Mucosa of gallbladder (tissue), 1 donor: Measurements from ENCODE around the gene HLA-F. TPM values are rescaled to one million over a fixed set of nuclear protein-coding genes. Genes with fewer than 3 reads are reported as not detected.
A peak's percentile ranks its signal among the peaks of the same experiment; 100 is the strongest.

Source experiments
- DNase-seq: peaks from one replicate; pipeline ENCODE4 v3.0.0-alpha.2; 2020; ENCODE audit warnings: low spot score
- total RNA-seq: library from RNA; stranded (reverse); gene quantifications from one replicate; pipeline ENCODE4 v1.2.1, GENCODE V29; 2021
- donor health status: DM: no; HTN: no; CAD: no.

The HLA-F gene
- total RNA-seq, 1 donor from 2014 or later = 87.3 TPM

GRCh38 chr6:29724937-29725869, 2.0 kb downstream of the HLA-F start:
- no peak for DNase-seq

- DNase-seq = no peak
Measured at GRCh38 chr6:29726001-29726400, 2.8 kb downstream of the HLA-F start.

GRCh38 chr6:29726571-29727194, 3.4 kb downstream of the HLA-F start:
- DNase-seq = no peak

DNA sequence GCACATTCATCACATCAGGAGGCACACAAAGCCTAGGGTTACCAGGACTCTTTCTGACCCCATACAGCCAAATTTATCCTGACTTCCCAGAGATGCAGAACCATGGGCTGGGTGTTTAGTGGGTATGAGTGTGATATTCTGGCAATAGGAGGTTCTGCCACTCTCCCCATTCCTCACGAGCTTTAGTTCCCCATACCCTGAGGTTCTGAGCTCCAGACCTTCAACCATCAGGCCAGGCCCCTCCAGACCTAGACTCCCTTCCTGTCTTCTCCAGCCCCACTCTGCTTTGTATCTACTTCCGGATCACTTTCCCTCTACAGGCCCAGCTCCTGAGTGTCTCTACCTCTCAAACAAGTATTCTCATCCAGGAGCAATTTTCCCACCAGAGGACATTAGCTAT, 4.4 kb downstream of the HLA-F start:
- DNase-seq = no peak

GRCh38 chr6:29728173-29728874, 5.1 kb downstream of the HLA-F start:
- DNase-seq = no peak

- no peak for DNase-seq
Measured at GRCh38 chr6:29728875-29729270, 5.6 kb downstream of the HLA-F start.

DNA sequence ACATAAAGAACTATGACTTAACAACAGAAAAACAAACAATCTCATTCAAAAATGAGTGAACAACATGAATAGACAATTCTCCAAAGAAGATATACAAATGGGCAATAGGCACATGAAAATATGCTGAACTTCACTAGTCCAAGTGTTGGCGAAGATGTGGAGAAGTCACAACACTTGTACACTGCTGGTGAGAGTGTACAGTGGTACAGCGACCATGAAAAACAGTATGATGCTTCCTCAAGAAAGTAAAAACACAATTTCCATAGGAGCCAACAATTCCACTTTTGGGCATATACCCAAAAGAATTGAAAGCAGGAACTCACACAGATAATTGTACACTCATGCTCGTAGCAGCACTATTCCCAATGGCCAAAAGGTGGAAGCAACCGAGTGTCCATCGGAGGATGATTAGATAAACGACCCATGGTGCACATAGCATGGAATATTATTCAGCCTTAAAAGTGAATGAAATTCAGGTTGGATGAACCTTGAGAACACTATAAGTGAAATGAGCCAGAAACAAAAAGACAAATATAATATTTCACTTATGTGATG, 6.6 kb downstream of the HLA-F start:
- no peak for DNase-seq

DNA sequence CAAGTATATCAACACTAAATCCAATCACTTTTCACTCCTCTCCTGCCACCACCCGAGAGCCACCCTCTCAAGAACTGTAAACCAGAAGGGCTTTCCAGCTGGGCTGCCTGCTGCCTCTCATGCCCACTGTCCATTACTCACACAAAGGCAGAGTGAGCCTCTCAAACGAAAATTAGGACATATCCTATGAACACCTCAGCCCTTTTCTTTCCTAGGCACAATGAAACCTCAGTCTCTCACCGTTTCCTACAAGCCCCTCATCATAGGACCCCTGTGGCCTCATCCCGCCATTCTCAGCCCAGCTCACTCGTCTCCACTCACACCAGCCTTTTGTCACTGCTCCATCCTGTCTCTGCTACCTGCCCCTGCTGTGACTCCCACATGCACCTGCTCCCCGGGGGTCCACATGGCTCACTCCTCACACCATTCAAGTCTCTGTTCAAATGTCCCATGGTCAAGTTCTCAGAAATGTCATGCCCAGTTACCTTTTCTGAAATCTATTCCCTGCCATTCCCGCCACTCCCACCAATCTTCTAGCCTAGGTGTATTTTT, 7.4 kb downstream of the HLA-F start:
- DNase-seq = no peak

DNA sequence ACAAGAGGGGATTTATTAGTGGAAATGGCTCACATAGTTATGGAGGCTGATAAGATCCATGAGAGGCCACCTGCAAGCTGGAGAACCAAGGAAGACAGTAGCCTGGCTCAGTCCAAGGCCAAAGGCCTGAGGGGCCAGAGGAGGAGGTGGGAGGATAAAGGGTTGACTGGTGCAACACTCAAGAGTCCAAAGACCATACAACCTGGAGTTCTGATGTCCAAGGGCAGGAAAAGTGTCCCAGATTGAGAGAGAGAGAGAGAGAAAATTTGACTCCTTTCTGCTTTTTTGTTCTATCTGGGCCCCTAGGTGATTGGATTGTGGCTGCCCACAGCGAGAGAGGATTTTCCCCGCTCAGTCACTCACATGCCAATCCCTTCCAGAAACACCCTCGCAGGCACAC, 8.0 kb downstream of the HLA-F start:
- DNase-seq = no peak

DNA sequence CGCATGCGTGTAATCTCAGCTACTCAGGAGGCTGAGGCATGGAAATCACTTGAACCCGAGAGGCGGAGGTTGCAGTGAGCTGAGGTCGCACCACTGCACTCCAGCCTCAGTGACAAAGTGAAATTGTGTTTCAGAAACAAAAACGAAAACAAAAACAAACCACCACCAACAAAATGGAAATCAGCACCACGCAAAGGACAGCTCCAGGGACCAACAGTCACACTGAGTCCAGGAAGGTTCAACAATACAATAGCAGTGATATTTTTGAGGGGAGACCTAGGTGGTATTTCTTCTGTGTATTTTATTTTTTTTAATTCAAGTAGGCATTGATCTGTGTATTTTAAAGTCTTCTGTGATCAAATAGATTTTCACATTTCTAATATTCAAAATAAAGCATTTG, 9.8 kb downstream of the HLA-F start:
- no peak for DNase-seq

DNA sequence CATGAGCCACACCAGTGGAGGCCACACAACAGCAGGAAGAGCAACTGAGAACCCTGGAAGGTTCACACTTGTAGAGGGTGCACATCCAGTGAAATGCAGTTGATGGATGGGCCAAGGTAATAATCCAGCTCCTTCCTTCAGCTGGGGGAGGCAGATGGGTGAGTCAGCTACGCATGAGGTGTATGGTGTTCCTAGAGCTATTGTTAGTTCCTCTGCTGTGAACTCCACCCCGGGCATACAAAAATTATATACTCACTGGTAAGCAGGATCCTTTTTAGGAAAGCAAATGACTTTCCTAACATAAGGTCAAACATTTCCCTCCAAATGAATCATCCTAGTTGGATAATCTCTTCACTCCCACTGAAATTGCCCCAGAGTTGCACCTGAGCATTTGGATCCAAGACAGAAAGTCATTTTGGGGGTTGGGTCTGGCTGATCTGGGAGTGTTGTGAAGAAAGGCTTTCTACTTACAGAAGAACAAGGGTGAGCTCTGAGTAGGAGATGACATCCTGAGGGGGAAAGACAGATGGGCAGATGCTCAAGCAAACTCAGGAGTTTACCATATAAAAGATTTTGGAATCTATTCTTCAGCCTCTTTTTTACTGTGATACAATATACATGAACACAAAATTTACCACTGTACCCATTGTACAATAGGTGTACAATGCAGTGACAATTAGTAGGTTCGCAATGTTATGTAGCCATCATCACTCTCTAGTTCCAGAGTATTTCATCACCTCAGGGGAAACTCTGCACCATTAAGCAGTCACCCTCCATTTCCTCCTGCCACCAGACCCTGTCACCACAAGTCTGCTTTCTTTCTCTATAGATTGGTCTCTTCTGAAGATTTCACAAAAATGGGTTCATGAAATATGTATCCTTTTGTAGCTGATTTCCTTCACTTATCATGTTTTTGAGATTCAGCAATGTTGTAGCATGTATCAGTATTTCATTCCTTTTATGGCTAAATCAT, 11.1 kb downstream of the HLA-F start:
- no peak for DNase-seq

DNA sequence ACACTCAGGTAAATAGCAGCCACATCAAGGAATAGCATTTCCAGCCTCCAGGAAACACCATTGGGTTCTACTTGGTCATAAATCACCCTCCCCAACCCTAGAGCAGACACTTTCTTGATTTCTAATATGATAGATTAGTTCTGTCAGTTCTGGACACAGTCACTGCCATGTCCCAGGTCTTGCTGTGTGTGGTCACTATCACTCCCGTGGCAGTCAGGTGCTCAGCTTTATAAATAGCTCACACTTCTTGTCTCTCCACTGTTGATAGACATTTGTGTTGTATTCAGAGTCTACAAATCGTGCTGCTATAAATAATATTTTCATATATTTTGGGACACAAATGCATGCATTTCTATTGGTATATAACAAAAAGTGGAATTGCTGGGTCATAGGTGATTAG, 13.3 kb downstream of the HLA-F start:
- DNase-seq = no peak

DNA sequence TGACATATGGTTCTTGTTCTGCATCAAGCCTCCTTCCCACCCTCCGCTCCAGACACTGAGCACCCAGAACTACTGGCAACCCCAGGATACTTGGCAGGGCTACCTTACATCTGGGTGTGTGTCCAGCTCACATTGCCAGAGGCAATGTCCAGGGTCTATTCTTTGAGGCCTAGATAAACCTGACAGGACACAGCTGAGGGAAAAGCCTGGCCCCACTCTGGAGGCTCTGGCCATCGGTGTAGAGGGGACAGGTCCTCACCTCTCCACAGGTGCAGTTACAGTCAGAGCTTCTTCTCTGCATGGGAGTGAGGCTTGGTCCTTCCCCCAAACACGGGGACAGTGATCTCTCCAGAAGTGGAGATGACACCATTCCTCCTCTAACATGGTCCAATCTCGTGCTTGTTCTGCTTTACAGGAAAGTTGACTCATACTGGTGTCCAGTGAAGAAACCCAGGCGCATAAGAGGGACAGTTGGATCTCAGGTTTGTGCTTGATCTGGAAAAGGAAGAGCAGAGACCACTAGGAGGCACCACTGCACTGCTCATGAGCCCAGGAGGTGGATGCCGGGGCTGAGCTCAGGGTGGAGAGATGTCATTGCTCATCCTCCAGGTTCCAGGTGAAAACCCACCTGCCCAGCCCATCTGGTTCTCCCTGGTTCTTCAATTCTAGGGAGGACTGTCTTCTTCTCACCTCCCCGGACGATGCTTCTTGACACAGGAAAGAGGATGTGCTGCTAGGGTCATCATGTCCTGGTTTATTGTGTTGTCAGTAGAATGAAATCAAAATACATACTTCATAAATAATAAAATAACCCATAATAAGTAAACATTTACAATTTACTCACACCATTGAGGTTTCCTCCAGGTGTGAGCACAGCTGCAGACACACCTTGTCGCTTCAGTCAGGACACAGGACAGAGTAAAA, 14.7 kb downstream of the HLA-F start:
- DNase-seq = peak; percentile 75

DNA sequence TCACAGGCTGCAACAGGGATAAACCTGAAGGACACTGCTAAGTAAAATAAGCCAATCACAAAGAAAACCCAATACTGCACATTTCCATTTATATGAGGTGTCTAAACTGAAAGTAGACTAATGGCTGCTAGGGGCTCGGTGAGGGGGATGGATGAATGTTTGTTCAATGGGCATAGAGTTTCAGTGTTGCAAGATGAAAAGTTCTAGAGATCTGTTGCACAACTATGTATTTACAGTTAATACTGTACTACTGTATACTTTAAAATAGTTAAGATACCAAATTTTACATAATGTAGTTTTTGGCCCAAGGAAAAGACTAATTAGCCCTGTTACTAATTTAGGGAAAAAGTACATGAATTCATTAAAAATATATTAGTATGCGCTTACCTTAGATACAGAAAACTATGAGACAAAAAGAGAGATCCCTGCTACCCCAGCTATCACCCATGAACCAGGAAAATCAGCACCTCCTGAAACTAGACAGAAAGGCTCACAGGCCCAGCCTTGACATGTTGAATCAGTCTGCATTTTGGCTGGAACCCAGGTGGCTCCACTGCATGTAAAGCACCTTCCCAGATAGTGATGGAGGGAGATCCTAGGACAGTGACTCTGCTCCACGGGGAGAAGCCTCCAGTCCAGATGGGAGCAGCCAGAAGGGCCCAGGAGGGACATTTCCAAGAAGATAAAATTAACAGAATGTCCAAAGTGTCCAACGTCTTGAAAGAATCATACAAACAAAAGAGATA, 16.1 kb downstream of the HLA-F start:
- no peak for DNase-seq

GRCh38 chr6:29739882-29740261, 16.6 kb downstream of the HLA-F start:
- DNase-seq = no peak

GRCh38 chr6:29741592-29741991, 18.4 kb downstream of the HLA-F start:
- no peak for DNase-seq

DNA sequence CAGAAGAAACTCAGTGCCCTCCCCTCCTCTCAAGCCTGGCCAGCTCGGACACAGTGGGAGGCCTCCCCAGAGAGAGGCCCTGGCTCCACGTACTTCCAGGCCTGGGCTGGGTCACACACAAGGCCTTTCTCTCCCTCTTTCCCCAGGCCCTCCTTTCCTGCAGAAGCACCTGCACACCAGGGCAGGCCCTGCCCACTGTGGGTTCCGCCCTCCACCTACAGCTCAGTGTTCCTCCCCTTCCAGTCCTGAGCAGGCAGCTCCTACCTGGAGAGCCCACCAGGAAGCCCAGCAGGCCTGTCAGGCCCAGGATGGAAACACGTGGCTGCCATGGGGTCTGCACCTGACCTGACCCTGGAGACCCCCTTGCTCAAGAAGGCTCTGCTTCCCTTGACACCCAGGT, 18.9 kb downstream of the HLA-F start:
- no peak for DNase-seq

DNA sequence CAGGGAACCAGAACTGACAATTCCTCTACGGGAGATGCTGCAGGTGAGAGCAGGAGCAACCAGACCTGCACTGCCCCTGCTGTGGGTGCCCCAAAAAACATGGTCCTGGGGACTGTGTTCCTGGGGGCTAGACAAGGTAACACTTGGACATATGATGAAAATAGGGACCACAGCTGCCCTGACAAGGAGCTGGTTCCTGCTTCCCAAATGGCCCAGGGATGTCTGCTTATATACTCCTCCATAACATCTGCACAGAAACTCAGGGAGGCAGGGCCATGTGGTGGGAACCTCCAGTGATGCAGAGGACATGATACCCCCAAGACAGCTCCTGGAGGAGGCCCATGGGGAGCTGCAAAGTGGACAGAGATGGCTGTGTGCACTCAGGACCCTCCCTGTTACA, 19.8 kb downstream of the HLA-F start:
- DNase-seq = no peak

DNA sequence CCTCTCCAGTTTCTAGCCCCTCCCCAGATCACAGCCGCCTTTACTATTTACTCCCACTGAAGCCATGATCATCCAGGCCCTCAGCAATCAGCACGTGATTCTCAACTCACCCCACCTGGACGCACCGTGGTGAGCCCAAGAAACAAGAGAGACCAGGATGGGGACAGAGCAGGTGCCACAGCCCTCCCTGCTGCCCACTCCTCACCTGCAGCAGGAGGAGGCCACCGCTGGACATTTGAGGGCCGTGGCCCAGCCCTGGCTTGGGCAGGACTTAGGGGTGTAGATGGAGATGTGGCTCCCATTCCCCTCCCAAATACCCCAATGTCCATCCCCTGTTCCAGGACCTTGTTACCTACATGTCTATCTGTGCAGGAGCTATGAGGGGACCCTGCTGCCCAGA, 20.3 kb downstream of the HLA-F start:
- DNase-seq = no peak
